GM06990 (cell line): ENCODE measurements around the gene SYT9.

Source experiments
- DNase-seq: peaks from one replicate; pipeline ENCODE4 v3.0.0-alpha.2; 2011; ENCODE audit not compliant: insufficient read length; ENCODE audit errors: extremely low read depth
- H3K27me3 ChIP-seq: replicated peaks from 2 replicates; pipeline ENCODE4 v1.6.0; 2011; ENCODE audit warnings: low read length; ENCODE audit not compliant: control insufficient read depth, insufficient read depth
- H3K36me3 ChIP-seq: 2 replicates; pipeline ENCODE4 v1.5.1; 2011; ENCODE audit warnings: low read length; ENCODE audit not compliant: control insufficient read depth, insufficient read depth
- H3K4me3 ChIP-seq: replicated peaks from 2 replicates; pipeline ENCODE4 v1.5.1; 2011; ENCODE audit warnings: low read depth, mild to moderate bottlenecking, control low read depth, low read length
- TF ChIP-seq, protein P1 (sequence below): IDR thresholded peaks from 2 replicates; pipeline ENCODE4 v1.5.1; 2011; ENCODE audit warnings: low read length, control low read depth, mild to moderate bottlenecking, inconsistent platforms; ENCODE audit not compliant: insufficient read depth, poor library complexity, severe bottlenecking

Gene SYT9

DNA sequence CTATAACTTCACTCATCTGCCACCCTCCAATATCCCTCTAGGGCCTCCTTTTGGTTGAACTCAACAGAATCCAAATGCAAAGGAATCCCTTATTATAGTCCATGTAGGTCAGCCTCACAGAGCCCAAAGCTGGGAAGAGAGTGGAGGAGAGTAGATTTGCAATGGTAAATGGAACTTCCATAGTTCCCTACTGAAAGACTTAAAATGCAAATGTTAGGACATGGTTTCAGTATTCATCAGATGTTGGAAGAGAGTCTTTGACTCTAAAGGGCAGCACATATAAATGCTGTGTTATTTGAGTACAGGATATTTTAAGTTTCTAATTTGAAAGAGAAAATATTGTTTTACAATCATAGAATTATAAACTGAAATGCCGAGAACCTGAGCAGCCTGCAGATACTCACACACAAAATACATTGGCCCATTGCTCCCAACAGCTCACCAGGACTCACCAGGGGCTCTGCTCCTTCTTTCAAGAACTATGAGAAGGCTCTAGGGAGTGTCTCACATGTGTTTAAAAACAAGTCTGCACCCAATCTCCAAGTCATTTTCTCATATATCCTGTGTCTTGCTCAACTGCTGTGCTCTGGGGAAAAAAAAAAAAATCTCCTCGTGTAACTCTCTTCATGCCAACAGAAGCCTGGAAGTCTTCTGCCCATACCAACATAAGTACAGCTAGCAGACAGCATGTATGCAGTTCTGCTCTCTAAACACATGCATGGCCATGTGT, 39.6 kb downstream of the SYT9 start:
- DNase-seq: no peak
- TF ChIP-seq, protein P1, sequence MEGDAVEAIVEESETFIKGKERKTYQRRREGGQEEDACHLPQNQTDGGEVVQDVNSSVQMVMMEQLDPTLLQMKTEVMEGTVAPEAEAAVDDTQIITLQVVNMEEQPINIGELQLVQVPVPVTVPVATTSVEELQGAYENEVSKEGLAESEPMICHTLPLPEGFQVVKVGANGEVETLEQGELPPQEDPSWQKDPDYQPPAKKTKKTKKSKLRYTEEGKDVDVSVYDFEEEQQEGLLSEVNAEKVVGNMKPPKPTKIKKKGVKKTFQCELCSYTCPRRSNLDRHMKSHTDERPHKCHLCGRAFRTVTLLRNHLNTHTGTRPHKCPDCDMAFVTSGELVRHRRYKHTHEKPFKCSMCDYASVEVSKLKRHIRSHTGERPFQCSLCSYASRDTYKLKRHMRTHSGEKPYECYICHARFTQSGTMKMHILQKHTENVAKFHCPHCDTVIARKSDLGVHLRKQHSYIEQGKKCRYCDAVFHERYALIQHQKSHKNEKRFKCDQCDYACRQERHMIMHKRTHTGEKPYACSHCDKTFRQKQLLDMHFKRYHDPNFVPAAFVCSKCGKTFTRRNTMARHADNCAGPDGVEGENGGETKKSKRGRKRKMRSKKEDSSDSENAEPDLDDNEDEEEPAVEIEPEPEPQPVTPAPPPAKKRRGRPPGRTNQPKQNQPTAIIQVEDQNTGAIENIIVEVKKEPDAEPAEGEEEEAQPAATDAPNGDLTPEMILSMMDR: no peak
- H3K27me3 ChIP-seq: no peaks in the 10 kb centered on the region; the same call in 1 of the 2 replicates
- H3K4me3 ChIP-seq: no peak overlapping the region
- no peaks in the 10 kb centered on the region for H3K36me3 ChIP-seq

DNA sequence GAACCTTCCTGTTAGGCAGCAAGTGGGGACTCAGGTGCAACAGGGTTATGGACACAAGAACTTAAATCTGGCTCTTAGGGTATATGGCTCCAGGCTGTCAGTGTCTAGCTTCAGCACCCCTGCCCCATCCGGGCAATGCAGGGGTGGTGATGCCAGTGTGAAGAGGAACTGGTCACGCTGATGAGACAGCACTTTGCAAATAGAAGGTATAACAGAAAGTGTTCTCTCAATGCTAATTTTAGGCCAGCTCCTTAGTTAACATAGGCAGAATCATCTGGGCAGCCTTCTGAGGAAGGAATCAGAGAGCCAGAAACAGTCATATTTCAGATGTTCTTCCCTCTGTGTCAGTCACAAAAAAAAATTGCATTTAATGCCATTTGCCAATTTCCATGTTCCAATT, 41.2 kb downstream of the SYT9 start:
- Histone ChIP-seq H3K4me3 (no peak overlapping the region), H3K27me3 (no peaks in the 10 kb centered on the region; the same call in 1 of the 2 replicates), H3K36me3 (no peaks in the 10 kb centered on the region)
- TF ChIP-seq, protein P1: no peak
- no peak for DNase-seq

DNA sequence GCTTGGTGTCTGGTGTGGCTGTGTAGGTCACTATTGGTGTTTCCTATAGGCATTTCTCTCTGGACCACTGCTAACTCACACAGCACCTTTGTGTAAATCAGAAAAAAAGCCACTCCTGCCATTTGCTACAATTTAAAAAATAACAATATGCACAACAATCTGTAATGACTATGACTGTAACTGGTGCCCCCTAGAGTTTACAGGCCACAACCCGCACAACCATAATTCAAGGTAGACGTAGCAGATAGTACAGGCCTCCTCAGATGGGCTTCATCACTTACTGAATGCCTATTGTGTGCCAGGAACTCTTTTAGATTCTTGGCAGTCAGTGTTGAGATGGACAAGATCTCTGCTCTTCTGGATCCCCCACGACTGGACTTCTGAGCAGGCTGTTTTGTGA, 47.7 kb downstream of the SYT9 start:
- TF ChIP-seq, protein P1: peak; percentile 5
- Histone ChIP-seq H3K4me3 (no peak overlapping the region), H3K36me3 (no peaks in the 10 kb centered on the region), H3K27me3 (no peaks in the 10 kb centered on the region)
- no peak for DNase-seq

DNA sequence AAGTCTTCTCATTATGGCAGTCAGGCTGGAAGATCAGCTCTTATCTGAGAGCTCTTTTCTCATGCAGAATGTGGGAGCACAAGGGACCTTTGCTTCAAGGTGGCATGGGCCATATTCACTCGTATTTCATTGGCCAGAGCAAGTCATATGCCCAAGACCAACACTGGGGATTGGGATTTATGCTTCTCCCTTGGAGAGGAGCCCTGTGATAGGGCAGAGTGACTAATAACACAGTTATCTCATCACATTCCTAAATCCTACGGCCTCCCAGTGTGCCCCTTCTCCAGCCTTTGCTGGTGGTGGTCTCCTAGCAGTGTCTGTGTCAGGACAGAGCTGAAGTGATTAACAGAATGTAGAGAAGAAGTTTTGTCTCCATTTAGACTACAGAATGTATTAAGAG, 48.6 kb downstream of the SYT9 start:
- Histone ChIP-seq H3K27me3 (no peaks in the 10 kb centered on the region), H3K4me3 (no peak overlapping the region), H3K36me3 (no peaks in the 10 kb centered on the region)
- DNase-seq: no peak
- TF ChIP-seq, protein P1: no peak

DNA sequence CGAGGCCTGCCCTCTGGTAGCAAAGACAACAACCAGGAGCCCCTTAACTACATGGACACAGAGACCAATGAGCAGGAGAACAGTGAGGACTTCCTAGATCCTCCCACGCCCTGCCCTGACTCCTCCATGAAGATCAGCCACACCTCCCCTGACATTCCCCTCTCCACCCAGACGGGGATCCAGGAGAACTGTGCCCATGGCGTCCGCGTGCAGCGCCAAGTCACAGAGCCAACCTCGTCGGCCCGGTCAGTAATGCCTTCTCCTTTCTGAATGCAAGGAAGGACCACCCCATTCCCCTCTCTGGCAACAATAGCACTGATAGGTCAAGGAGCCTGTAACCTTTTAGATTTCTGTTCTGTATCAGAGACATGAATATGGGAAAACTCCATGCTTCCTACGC, 51.4 kb downstream of the SYT9 start:
- Histone ChIP-seq H3K36me3 (no peaks in the 10 kb centered on the region), H3K4me3 (no peak overlapping the region), H3K27me3 (no peaks in the 10 kb centered on the region)
- DNase-seq: no peak
- TF ChIP-seq, protein P1: no peak
